Activated CD8-positive, alpha-beta memory T cell treated with anti-CD3 and anti-CD28 coated beads for 48 hours (primary cell): Measurements from ENCODE around the gene USP17L25.
"Not testable (repeated sequence)": the region's sequence is repeated elsewhere in the genome, so short reads cannot be mapped to it uniquely, and the experiment has no call there.

Experiments
- DNase-seq, 3 experiments: peaks; one replicate each; pipeline ENCODE4 v3.0.0-alpha.2; 2020; ENCODE audit warnings: low read depth in 2 of 3, low spot score in 2 of 3

The USP17L25 gene

GRCh38 chr4:9329611-9330010, at the start of gene USP17L25:
Gene USP17L25 (plus strand): TSS chr4:9329911. CDS start chr4:9329911, 0 bp downstream.
- DNase-seq = not testable (repeated sequence)

GRCh38 chr4:9324191-9324590, 5.5 kb upstream of the USP17L25 start:
- not testable (repeated sequence) for DNase-seq

- DNase-seq = not testable (repeated sequence)
Observed at GRCh38 chr4:9324865-9325264, 4.8 kb upstream of the USP17L25 start, which contains the start of gene USP17L24. Gene USP17L24 (plus strand): TSS chr4:9325165. CDS start chr4:9325165, 0 bp downstream.

GRCh38 chr4:9334358-9334757, 4.6 kb downstream of the USP17L25 start, which contains the start of gene USP17L26:
Gene USP17L26 (plus strand): TSS chr4:9334658. CDS start chr4:9334658, 0 bp downstream.
- DNase-seq = not testable (repeated sequence)

GRCh38 chr4:9339103-9339502, 9.4 kb downstream of the USP17L25 start, which contains the start of gene USP17L5:
Gene USP17L5 (plus strand): TSS chr4:9339403. CDS start chr4:9339403, 0 bp downstream.
- not testable (repeated sequence) for DNase-seq

GRCh38 chr4:9343848-9344247, 14.1 kb downstream of the USP17L25 start, which contains the start of gene USP17L27:
Gene USP17L27 (plus strand): TSS chr4:9344148. CDS start chr4:9344148, 0 bp downstream.
- DNase-seq = not testable (repeated sequence)

- not testable (repeated sequence) for DNase-seq
Observed at GRCh38 chr4:9348593-9348992, 18.9 kb downstream of the USP17L25 start, which contains the start of gene USP17L28. Gene USP17L28 (plus strand): TSS chr4:9348893. CDS start chr4:9348893, 0 bp downstream.

- not testable (repeated sequence) for DNase-seq
Observed at GRCh38 chr4:9350866-9351265, 21.2 kb downstream of the USP17L25 start.

- DNase-seq = not testable (repeated sequence)
Observed at GRCh38 chr4:9353338-9353737, 23.6 kb downstream of the USP17L25 start, which contains the start of gene USP17L29. Gene USP17L29 (plus strand): TSS chr4:9353638. CDS start chr4:9353638, 0 bp downstream.

- DNase-seq = not testable (repeated sequence)
Observed at GRCh38 chr4:9362829-9363228, 33.1 kb downstream of the USP17L25 start, which contains the start of gene USP17L30. Gene USP17L30 (plus strand): TSS chr4:9363129. CDS start chr4:9363129, 0 bp downstream.

GRCh38 chr4:9379881-9380280, 50.2 kb downstream of the USP17L25 start:
- DNase-seq = not testable (repeated sequence)
